GM04503 (cell line): ENCODE results near the gene TMSB4X.
"Not testable (repeated sequence)": the region's sequence is repeated elsewhere in the genome, so short reads cannot be mapped to it uniquely, and the experiment has no call there.

Experiments used
- DNase-seq: peaks from one replicate; pipeline ENCODE4 v3.0.0-alpha.2; 2012; ENCODE audit warnings: low read depth

Gene TMSB4X

GRCh38 chrX:12955882-12956703 lies 18.8 kb upstream of the TMSB4X start:
- peak; percentile 41 for DNase-seq

GRCh38 chrX:12956704-12957534 lies 18.0 kb upstream of the TMSB4X start:
- DNase-seq, result no peak

GRCh38 chrX:12958059-12958458 lies 16.9 kb upstream of the TMSB4X start:
- DNase-seq, result no peak

GRCh38 chrX:12958461-12958860 lies 16.4 kb upstream of the TMSB4X start:
- no peak for DNase-seq

GRCh38 chrX:12961196-12961718 lies 13.7 kb upstream of the TMSB4X start:
- DNase-seq, result no peak

GRCh38 chrX:12962041-12962504 lies 12.8 kb upstream of the TMSB4X start:
- no peak for DNase-seq

GRCh38 chrX:12963210-12963850 lies 11.6 kb upstream of the TMSB4X start:
- DNase-seq, result not testable (repeated sequence)

- no peak for DNase-seq
These were observed 9.6 kb upstream of the TMSB4X start for GRCh38 chrX:12965131-12965940.

GRCh38 chrX:12966151-12966550 lies 8.8 kb upstream of the TMSB4X start:
- DNase-seq, result no peak

GRCh38 chrX:12967711-12968465 lies 7.0 kb upstream of the TMSB4X start:
- no peak for DNase-seq

- no peak for DNase-seq
These were observed 4.2 kb upstream of the TMSB4X start for GRCh38 chrX:12970691-12971202.

- no peak for DNase-seq
These were observed 3.5 kb upstream of the TMSB4X start for GRCh38 chrX:12971282-12972003.

DNA sequence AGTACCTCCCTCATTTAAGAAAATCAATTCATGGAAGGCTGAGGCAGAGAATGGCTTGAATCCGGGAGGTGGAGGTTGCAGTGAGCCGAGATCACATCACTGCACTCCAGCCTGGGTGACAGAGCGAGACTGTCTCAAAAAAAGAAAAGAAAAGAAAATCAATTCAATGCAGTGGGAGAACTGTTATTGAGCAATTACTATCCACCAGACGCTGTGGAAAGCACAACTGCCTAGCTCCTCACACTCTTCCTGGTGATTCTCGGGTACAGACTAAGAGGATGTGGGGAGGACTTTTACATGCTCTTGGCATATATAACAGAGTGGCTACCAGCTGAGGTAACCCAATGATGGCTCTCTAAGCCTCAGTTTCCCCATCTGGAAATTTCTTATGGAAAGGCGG lies 2.7 kb upstream of the TMSB4X start:
- DNase-seq, result no peak

DNA sequence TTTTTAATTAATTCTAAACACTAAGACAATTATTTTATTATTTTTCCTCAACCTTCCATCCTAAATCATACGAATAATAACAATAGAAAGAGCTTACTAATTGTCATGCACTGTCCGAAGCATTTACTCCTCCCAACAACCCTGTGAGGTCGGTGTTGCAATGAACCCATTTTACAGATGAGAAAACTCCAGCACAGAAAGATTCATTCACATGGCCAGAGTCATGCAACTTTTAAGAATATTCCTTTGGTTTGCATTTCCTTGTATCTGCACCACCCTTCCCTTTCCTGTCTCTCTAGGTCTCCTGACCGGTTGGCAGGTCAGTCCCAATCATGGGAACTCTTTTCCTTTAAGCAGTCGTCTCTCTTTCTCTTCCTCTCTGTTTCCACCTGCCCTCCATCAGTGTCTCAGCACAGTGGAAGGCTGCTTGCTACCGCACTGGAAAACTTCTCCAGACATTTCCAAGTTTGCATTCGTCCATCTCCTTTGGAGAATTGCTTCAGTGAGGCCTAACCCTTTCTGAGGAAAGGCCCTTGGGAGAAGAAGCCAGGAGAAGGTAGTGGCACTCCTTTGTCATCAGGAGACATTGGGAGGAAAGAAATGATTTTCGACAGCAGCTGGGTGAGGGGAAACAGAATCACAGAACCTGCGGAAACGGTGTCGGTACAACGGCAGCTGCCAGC lies 1.9 kb upstream of the TMSB4X start:
- DNase-seq, result no peak

- no peak for DNase-seq
These were observed 1.2 kb upstream of the TMSB4X start for GRCh38 chrX:12973561-12974304.

DNA sequence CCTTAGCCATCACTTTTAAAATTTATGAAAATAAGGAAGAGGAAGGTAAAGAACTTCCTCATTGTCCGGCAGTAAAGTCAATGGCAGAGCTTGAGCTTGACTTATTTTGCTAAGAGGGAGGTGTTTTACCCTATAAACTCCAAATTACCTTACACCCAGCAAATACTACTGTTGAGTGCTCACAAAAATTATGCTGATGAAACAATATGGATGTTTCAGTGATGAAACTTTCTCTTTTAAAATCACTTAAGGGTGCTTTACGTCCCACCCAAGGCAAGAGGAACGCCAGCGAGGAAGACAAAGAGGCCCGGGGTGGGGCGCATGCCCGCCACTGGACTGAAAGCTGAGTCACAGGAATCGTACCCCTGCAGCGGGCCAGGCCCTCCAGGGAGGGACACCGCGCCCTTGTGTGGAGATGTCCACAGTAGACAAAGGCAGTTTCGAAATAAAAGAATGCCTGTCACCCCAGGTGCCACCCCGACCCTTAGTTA lies 560 bp upstream of the TMSB4X start:
- DNase-seq, result no peak

DNA sequence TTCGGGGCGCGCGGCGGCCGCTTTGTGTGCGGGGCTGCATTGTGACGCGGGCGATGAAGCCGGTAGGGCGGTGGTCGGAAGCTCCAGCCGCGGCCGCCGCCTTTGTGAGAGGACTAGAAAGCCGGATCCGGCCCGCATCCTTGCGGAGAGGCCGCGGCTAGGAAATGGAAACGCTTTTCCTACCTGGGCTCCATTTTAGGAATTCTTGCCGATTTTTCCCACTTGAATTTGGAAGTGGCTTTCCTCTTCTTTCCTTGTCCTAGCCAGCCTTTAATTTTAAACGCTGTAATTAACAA lies 708 bp downstream of the TMSB4X start:
- DNase-seq, result no peak

DNA sequence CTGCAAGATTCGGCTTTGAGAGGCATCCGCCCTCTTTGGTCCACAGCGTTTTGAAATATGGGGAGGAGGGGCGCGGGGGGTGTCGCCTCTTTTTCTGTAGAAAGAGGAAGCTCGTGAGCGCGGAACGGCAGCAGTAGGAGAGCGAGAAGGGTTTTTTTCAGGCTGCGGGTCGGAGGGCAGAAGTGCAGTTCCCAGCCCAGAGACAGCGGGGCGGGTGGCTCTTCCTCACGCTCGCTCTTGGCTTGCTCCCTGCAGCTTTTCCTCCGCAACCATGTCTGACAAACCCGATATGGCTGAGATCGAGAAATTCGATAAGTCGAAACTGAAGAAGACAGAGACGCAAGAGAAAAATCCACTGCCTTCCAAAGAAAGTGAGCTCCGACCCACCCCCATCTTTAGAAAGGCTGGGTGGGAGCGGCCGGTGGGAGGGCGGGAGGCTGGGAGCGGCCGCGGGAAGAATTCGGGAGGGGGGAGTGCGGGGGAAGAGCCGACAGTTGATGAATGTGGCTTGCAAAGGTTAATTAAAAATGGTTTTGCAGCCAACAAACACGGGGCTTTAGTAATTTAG lies 1.2 kb downstream of the TMSB4X start:
- no peak for DNase-seq
